Measurements from ENCODE around the gene TCF3. TPM values are rescaled to one million over a fixed set of nuclear protein-coding genes. Genes with fewer than 3 reads are reported as not detected.
A peak's percentile ranks its signal among the peaks of the same experiment; 100 is the strongest.

Gene TCF3
- total and polyA plus RNA-seq, 2 of the 8 experiments (the other 6 are each of a cell fraction or from before 2014, with no cell fraction given), result 241 to 348 TPM

DNA sequence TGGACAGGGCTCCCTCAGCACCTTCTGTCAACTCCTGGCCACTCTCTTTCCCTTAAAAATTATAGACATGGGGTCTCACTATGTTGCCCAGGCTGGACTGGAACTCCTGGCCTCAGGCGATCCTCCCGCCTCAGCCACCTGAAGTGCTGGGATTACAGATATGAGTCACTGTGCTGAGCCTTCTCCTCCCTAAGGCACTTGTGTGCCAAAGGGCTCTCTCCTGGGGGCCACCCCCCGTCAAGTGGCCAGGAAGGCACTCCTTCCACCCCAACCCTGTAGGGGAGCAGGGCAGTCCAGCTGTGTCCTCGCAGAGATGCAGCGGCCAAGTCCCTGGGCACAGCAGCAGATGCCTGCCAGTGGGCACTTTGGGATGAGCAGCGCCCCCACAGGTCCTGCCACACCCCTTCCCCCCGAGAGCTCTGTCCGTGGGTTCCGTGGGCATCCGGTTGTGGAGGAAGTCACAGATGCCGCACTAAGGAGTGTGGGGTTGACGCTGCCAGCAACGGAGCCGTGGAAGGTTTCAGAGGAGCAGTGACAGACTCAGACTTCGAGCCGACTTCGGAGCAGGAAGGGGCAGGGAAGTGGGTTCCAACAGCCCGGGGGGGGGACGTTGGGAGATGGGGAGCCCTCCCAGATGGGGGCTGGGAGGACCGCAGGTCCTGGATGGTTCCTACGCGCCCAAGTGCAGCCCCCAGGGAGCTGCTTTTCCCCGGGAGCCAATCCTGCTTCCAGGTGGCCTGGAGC lies 43.9 kb downstream of the TCF3 start (continued):
- TF ChIP-seq, protein P1, sequence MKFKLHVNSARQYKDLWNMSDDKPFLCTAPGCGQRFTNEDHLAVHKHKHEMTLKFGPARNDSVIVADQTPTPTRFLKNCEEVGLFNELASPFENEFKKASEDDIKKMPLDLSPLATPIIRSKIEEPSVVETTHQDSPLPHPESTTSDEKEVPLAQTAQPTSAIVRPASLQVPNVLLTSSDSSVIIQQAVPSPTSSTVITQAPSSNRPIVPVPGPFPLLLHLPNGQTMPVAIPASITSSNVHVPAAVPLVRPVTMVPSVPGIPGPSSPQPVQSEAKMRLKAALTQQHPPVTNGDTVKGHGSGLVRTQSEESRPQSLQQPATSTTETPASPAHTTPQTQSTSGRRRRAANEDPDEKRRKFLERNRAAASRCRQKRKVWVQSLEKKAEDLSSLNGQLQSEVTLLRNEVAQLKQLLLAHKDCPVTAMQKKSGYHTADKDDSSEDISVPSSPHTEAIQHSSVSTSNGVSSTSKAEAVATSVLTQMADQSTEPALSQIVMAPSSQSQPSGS (IDR thresholded peaks at IDR 0.05; ENCODE audit: low read length), result no peak
- 0 out of 3 replicates have a peak, but pooled peaks of 1 of the 2 experiments have one; percentile 37 for TF ChIP-seq POLR2A (IDR thresholded peaks at IDR 0.05; ENCODE audit: control extremely low read depth in 1 of 2, low read depth in 2 of 2, low read length in 2 of 2)

All from H1 (cell line).